A549 (cell line): Measurements from ENCODE around the gene SYK. TPM values are rescaled to one million over a fixed set of nuclear protein-coding genes. Genes with fewer than 3 reads are reported as not detected.

Experiments
- ATAC-seq, 2 experiments: fragments of 200-7000 bp in 1 of 2; fragments of >200 bp in 1 of 2; cut with Nextera tagmentation in 1 of 2; cut with Tn5 transposase in 1 of 2; 3 replicates each; pipeline versions ENCODE4 v1.8.0 to v1.9.1; 2018 to 2020; ENCODE audit warnings: mild to moderate bottlenecking in 1 of 2, moderate library complexity in 1 of 2
- CTCF ChIA-PET: fragments of 300-600 bp; sonication (Branson Sonifier 250); formaldehyde crosslinking; extraction: SDS; loops from one replicate; lab custom pipeline; 2021; ENCODE audit warnings: antibody characterized with exemption, inconsistent platforms; lab: Yijun Ruan, JAX
- POLR2A ChIA-PET: fragments of 350-600 bp; formaldehyde crosslinking; extraction: SDS; loops from one replicate; lab custom pipeline; 2021; ENCODE audit warnings: antibody characterized with exemption, inconsistent platforms; lab: Yijun Ruan, JAX
- DNase-seq, 2 experiments: peaks; one replicate each; pipeline versions ENCODE4 v3.0.0 to v3.0.0-alpha.2; 2011 to 2016; ENCODE audit warnings: low read depth in 1 of 2, low spot score in 1 of 2
- FAIRE-seq: peaks from 2 replicates; lab custom pipeline; 2011; peaks lifted over from hg19 to GRCh38; lab: Jason Lieb, UNC
- H3K27ac ChIP-seq, 2 experiments: fragments of >200 bp; sonication (Bioruptor Twin); formaldehyde crosslinking; 3 replicates each; pipeline ENCODE4 v1.5.1; 2016 to 2017
- H3K4me1 ChIP-seq: fragments of >200 bp; sonication (Bioruptor Twin); formaldehyde crosslinking; 3 replicates; pipeline ENCODE4 v1.6.1; 2016
- H3K4me2 ChIP-seq: fragments of >200 bp; sonication (Bioruptor Twin); formaldehyde crosslinking; 3 replicates; pipeline ENCODE4 v1.6.1; 2016
- H3K4me3 ChIP-seq: fragments of >200 bp; sonication (Bioruptor Twin); formaldehyde crosslinking; 3 replicates; pipeline ENCODE4 v1.5.1; 2016
- H3K9me3 ChIP-seq: fragments of >200 bp; sonication (Bioruptor Twin); formaldehyde crosslinking; 3 replicates; pipeline ENCODE4 v1.6.1; 2016
- CBX8 ChIP-seq: fragments of 200-600 bp; sonication (generic); IDR thresholded peaks from 2 replicates; pipeline ENCODE4 v1.6.1; 2016
- CHD4 ChIP-seq: fragments of 200-600 bp; sonication (generic); IDR thresholded peaks from 2 replicates; pipeline ENCODE4 v1.6.1; 2016; ENCODE audit warnings: antibody characterized with exemption, mild to moderate bottlenecking, borderline replicate concordance
- FOXS1 ChIP-seq: fragments of 250-450 bp; sonication (Bioruptor Pico); IDR thresholded peaks from 2 replicates; pipeline ENCODE4 v1.5.0; 2020; ENCODE audit warnings: mild to moderate bottlenecking, moderate library complexity
- GATA3 ChIP-seq: IDR thresholded peaks from 2 replicates; pipeline ENCODE4 v1.6.1; 2012; ENCODE audit warnings: borderline replicate concordance
- HOXA7 ChIP-seq: fragments of 250-450 bp; sonication (Bioruptor Pico); IDR thresholded peaks from 2 replicates; pipeline ENCODE4 v1.5.0; 2020; ENCODE audit warnings: mild to moderate bottlenecking, moderate library complexity
- JUN ChIP-seq, 2 experiments: fragments of >200 bp; sonication (Bioruptor Twin); formaldehyde crosslinking; IDR thresholded peaks; 2 replicates in 1 of 2; 3 replicates in 1 of 2; pipeline ENCODE4 v1.6.1; 2016 to 2017
- MAFK ChIP-seq: fragments of 450-650 bp; IDR thresholded peaks from 2 replicates; pipeline ENCODE4 v1.6.1; 2014; ENCODE audit not compliant: partially characterized antibody
- PHF8 ChIP-seq: fragments of 200-600 bp; sonication (generic); IDR thresholded peaks from 2 replicates; pipeline ENCODE4 v1.6.1; 2016; ENCODE audit warnings: low read depth, mild to moderate bottlenecking, antibody characterized with exemption, moderate library complexity, borderline replicate concordance
- RAD21 ChIP-seq, 2 experiments: fragments of >200 bp in 1 of 2; sonication (Bioruptor Twin) in 1 of 2; formaldehyde crosslinking in 1 of 2; IDR thresholded peaks in 1 of 2; conservative IDR thresholded peaks in 1 of 2; 2 replicates in 1 of 2; 3 replicates in 1 of 2; pipeline ENCODE4 v1.6.1; 2012 to 2018; ENCODE audit warnings: inconsistent platforms in 1 of 2
- RCOR1 ChIP-seq: fragments of 150-350 bp; IDR thresholded peaks from 2 replicates; pipeline ENCODE4 v1.6.1; 2014; ENCODE audit warnings: antibody characterized with exemption, low read length, low read depth
- RFX5 ChIP-seq: fragments of 450-650 bp; IDR thresholded peaks from 2 replicates; pipeline ENCODE4 v1.7.1; 2014; ENCODE audit warnings: antibody characterized with exemption, mild to moderate bottlenecking, moderate library complexity
- RNF2 ChIP-seq: fragments of 200-600 bp; sonication (generic); IDR thresholded peaks from 2 replicates; pipeline ENCODE4 v1.6.1; 2016; ENCODE audit warnings: low read depth, mild to moderate bottlenecking, antibody characterized with exemption, moderate library complexity, borderline replicate concordance
- SMC3 ChIP-seq: fragments of >200 bp; sonication (Bioruptor Twin); formaldehyde crosslinking; IDR thresholded peaks from 3 replicates; pipeline ENCODE4 v1.6.1; 2018; ENCODE audit warnings: inconsistent platforms
- TFCP2L1 ChIP-seq: fragments of 250-450 bp; sonication (Bioruptor Pico); IDR thresholded peaks from 2 replicates; pipeline ENCODE4 v1.5.0; 2021; ENCODE audit warnings: mild to moderate bottlenecking
- ZFP36 ChIP-seq: fragments of 450-650 bp; IDR thresholded peaks from 2 replicates; pipeline ENCODE4 v1.6.1; 2014; ENCODE audit warnings: borderline replicate concordance; ENCODE audit not compliant: partially characterized antibody
- ZNF302 ChIP-seq: fragments of 250-450 bp; sonication (Bioruptor Pico); IDR thresholded peaks from 2 replicates; pipeline ENCODE4 v1.9.0; 2021; ENCODE audit warnings: inconsistent platforms, mild to moderate bottlenecking, moderate library complexity
- WGBS: methylation state at CpG from one replicate; pipeline ENCODE4 v1.1.6; 2017; ENCODE audit errors: missing lambda C conversion rate; 5-methylcytosine and 5-hydroxymethylcytosine counted together
- polyA plus RNA-seq, 4 experiments: library from polyadenylated mRNA; depleted of rRNA in 3 of 4; stranded (reverse); fragments of >200 nt; fragmentation: RNase III in 1 of 4; extraction: RNeasy Plus Mini Kit Qiagen cat#74134 plus additional on column Dnase treatment in 1 of 4; gene quantifications; 2 replicates in 3 of 4; 3 replicates in 1 of 4; pipeline ENCODE4 v1.2.3, GENCODE V29; 2011 to 2017
- TF ChIP-seq, protein P1 (sequence below): fragments of 250-450 bp; sonication (Bioruptor Pico); IDR thresholded peaks from 2 replicates; pipeline ENCODE4 v1.5.0; 2020; ENCODE audit warnings: low read depth, mild to moderate bottlenecking, moderate library complexity
- TF ChIP-seq, protein P2 (sequence below): IDR thresholded peaks from 2 replicates; pipeline ENCODE4 v1.6.1; 2012
- TF ChIP-seq, protein P3 (sequence below): IDR thresholded peaks from 2 replicates; pipeline ENCODE4 v1.6.1; 2012
- TF ChIP-seq, protein P4 (sequence below): fragments of >200 bp; sonication (Bioruptor Twin); formaldehyde crosslinking; IDR thresholded peaks from 2 replicates; pipeline ENCODE4 v1.6.1; 2016

The SYK gene
- polyA plus RNA-seq, 2 of the 4 experiments (the other 2 are of a cell fraction): 0.01 to 0.03 TPM

DNA sequence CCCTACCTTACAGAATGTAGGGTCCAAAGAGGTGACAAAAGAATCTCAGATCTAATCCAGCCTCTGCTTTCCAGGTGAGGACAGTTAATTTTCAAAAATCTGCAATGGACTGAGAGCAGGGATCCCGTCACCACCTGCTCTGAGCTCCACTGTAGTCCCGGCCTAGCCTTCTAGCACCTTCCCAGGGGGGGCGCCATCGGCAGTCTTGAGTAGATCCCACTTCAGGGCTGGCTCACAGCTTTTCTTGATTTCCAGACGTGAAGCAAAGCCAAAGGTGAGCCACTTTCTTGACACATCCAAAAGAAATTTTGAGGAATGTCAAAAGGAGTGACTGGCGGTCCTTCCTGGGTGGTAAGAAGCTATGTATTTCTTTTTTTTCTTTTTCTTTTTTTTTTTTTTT lies 114.1 kb downstream of the SYK start:
- TF ChIP-seq RCOR1: no peak
- peak in 1 of 2 experiments; percentile 22; a peak in 1 of 5 replicates for TF ChIP-seq RAD21 (conservative IDR thresholded peaks at IDR 0.05 in 1 of 2, IDR thresholded peaks at IDR 0.05 in 1 of 2)
- H3K4me1 ChIP-seq: no peaks in the 10 kb centered on the region
- no peaks in the 10 kb centered on the region for H3K9me3 ChIP-seq
- no peak overlapping the region for H3K27ac ChIP-seq
- no peak for FAIRE-seq
- no peak overlapping the region for H3K4me3 ChIP-seq
- no peak overlapping the region for H3K4me2 ChIP-seq
- ChIA-PET CTCF (interaction anchor here (0.6 to 9.1 kb wide), 76 partner anchors 9 to 1718 kb away, joined by 3 to 155 read pairs (median 5); partner anchors contain the start of gene NFIL3), POLR2A (interaction anchor here (1.3 kb wide), 2 partner anchors 509 to 510 kb away, joined by 3 to 4 read pairs; no protein-coding TSS in a partner anchor)
- ATAC-seq: peak; percentile 52 to 65; a peak in 4 of 6 replicates
- WGBS: 69% methylated on average over 6 of the region's 6 CpGs
- DNase-seq: peak; percentile 36 to 51

DNA sequence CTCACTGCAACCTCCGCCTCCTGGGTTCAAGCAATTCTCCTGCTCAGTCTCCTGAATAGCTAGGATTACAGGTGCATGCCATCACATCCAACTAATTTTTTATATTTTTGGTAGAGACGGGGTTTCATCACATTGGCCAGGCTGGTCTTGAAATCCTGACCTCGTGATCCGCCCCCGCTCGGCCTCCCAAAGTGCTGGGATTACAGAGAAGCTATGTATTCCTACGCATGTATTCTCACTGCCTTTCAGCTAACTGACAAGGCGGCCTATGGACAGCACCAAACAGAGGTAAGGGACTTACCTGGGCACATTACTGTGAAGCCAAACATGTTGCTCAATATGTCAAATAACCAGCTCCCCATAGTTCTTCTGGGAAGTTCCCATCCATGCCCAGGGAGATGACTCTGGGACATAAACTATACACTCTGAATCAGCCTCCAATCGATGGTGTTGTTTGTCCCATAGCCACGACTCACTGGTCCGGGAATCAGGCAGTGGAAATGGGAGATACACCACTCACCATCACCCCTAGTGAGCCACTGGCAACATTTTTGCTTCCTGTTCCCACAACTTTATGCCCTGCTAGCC lies 114.6 kb downstream of the SYK start:
- no peak for ATAC-seq
- no peak overlapping the region for H3K4me3 ChIP-seq
- H3K9me3 ChIP-seq: no peaks in the 10 kb centered on the region
- no peak overlapping the region for H3K27ac ChIP-seq
- POLR2A ChIA-PET: interaction anchor here (1.3 kb wide), 1 partner anchor 508 kb away, joined by 4 read pairs; no protein-coding TSS in a partner anchor
- H3K4me1 ChIP-seq: peaks cover 2% of the 10 kb centered on the region; the same call in 2 of the 3 replicates
- DNase-seq: no peak
- 74% methylated on average over 11 of the region's 11 CpGs for WGBS
- no peak overlapping the region for H3K4me2 ChIP-seq
- no peak for FAIRE-seq
- no peak for TF ChIP-seq ZFP36
- no peak for TF ChIP-seq RNF2
- no peak for TF ChIP-seq HOXA7 (CRISPR knock-in tag)
- CTCF ChIA-PET: interaction anchor here (0.7 to 9.1 kb wide), 41 partner anchors 10 to 1717 kb away, joined by 3 to 155 read pairs (median 8); partner anchors contain the start of gene NFIL3

DNA sequence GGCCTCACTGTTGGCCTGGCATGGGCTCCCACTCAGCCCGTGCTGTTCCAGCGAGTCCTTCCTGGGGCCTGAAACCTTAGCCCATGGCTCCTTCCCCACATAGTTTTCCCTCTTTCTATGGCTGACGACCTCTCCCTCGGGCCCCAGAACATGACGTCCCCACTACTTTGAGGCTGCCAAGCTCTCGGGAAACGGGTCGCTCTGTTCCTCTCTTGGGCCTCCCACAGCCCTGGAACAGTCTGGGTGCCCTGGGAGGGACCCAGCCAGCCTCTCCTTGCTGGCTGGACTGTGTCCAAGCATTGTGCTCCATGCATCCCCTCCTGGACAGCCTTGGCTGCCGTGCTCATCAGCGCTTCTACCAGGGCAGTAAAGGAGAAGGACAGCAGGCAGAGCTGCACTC lies 118.3 kb downstream of the SYK start:
- CTCF ChIA-PET: no interaction called here
- no peak for DNase-seq
- TF ChIP-seq GATA3 (no peak), PHF8 (no peak)
- TF ChIP-seq, protein P1, sequence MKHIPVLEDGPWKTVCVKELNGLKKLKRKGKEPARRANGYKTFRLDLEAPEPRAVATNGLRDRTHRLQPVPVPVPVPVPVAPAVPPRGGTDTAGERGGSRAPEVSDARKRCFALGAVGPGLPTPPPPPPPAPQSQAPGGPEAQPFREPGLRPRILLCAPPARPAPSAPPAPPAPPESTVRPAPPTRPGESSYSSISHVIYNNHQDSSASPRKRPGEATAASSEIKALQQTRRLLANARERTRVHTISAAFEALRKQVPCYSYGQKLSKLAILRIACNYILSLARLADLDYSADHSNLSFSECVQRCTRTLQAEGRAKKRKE (CRISPR knock-in tag): no peak
- TF ChIP-seq, all 56 proteins: peak for 0
- Histone ChIP-seq H3K4me2 (no peak overlapping the region), H3K4me3 (no peak overlapping the region), H3K4me1 (peaks cover 6% of the 10 kb centered on the region; the same call in 2 of the 3 replicates), H3K27ac (no peak overlapping the region; a peak in 1 of 6 replicates), H3K9me3 (no peaks in the 10 kb centered on the region)
- POLR2A ChIA-PET: no interaction called here
- FAIRE-seq (no peak), ATAC-seq (no peak)
- WGBS: 83% methylated on average over 8 of the region's 10 CpGs

DNA sequence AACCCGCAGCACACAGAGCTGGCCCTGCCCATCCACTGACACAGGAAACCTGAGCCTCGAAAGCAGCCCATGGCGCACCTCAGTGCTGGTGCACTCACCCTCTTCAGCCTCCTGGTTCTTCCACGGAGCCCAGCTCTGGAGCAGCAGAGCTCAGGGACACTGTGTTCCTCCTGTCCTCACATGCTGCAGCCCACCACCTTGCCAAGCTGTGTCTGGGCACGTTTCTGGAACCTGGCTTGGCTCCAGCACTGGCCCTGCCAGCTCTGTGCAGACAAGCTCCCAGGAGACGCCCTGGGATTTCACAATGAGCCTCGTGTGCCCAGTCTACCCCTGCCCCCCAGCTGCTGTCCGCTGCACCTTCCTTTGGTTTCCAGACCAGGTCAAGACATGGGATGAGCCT lies 119.5 kb downstream of the SYK start:
- no peak for ATAC-seq
- 46% methylated on average over 8 of the region's 8 CpGs for WGBS
- ChIA-PET CTCF (interaction anchor here (0.6 to 1.4 kb wide), 6 partner anchors 12 to 1437 kb away, joined by 3 to 4 read pairs (median 3); no protein-coding TSS in a partner anchor), POLR2A (interaction anchor here (1.2 kb wide), 1 partner anchor 64 kb away, joined by 6 read pairs; no protein-coding TSS in a partner anchor)
- Histone ChIP-seq H3K9me3 (no peaks in the 10 kb centered on the region), H3K4me1 (peaks cover 13% of the 10 kb centered on the region; the same call in 2 of the 3 replicates), H3K4me2 (peak overlapping the region; percentile 31; the same call in 1 of the 3 replicates), H3K27ac (peak overlapping the region; percentile 38 to 42; a peak in 2 of 6 replicates), H3K4me3 (no peak overlapping the region)
- no peak for TF ChIP-seq RNF2
- TF ChIP-seq ZFP36: no peak
- TF ChIP-seq, protein P2, sequence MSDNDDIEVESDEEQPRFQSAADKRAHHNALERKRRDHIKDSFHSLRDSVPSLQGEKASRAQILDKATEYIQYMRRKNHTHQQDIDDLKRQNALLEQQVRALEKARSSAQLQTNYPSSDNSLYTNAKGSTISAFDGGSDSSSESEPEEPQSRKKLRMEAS: no peak
- no peak for TF ChIP-seq CHD4
- no peak for DNase-seq
- no peak for FAIRE-seq

DNA sequence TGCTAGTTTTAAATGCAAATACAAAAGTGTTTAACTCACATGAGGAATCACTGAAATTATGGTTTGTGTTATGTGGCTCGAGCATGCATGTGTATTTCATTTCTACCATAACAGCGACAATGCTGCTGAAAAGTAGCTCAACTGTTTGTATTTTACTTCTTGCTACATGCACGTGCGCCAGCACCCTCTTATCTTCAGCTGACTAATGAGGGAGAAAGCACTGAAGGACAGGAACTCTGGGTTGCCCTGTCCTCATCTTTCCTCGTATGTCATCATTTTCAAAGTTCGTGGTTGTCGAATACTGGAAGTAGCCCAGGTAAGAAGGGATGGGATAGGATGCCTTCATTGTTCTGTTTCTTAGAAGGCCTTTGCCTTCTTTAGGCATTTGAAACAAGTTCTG lies 120.3 kb downstream of the SYK start:
- TF ChIP-seq MAFK (no peak), RFX5 (no peak), TFCP2L1 (no peak), JUN (IDR thresholded peaks at IDR 0.05) (no peak), FOXS1 (CRISPR knock-in tag) (no peak), CBX8 (no peak), ZNF302 (CRISPR knock-in tag) (no peak), GATA3 (no peak), SMC3 (no peak)
- TF ChIP-seq, protein P3, sequence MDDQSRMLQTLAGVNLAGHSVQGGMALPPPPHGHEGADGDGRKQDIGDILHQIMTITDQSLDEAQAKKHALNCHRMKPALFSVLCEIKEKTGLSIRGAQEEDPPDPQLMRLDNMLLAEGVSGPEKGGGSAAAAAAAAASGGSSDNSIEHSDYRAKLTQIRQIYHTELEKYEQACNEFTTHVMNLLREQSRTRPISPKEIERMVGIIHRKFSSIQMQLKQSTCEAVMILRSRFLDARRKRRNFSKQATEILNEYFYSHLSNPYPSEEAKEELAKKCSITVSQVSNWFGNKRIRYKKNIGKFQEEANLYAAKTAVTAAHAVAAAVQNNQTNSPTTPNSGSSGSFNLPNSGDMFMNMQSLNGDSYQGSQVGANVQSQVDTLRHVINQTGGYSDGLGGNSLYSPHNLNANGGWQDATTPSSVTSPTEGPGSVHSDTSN: no peak
- TF ChIP-seq, protein P4, sequence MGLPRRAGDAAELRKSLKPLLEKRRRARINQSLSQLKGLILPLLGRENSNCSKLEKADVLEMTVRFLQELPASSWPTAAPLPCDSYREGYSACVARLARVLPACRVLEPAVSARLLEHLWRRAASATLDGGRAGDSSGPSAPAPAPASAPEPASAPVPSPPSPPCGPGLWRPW: no peak
- TF ChIP-seq, all 56 proteins: peak for 0
- 83% methylated on average over 7 of the region's 7 CpGs for WGBS
- FAIRE-seq (no peak), ATAC-seq (no peak), DNase-seq (no peak)
- H3K27ac ChIP-seq: no peak overlapping the region; a peak in 1 of 6 replicates
- H3K4me3 ChIP-seq: no peak overlapping the region
- H3K9me3 ChIP-seq: no peaks in the 10 kb centered on the region
- POLR2A ChIA-PET: no interaction called here
- H3K4me1 ChIP-seq: peaks cover 13% of the 10 kb centered on the region; the same call in 2 of the 3 replicates
- no peak overlapping the region for H3K4me2 ChIP-seq
- CTCF ChIA-PET: interaction anchor here (0.7 to 1.4 kb wide), 4 partner anchors 758 to 805 kb away, joined by 3 to 4 read pairs (median 3); no protein-coding TSS in a partner anchor
